HG03354 (cell line): ENCODE data around the gene MARCO.

Experiments used
- ATAC-seq: cut with Tn5 transposase; IDR thresholded peaks from one replicate; pipeline ENCODE4 v1.9.1; 2021; ENCODE audit warnings: mild to moderate bottlenecking; ENCODE audit not compliant: unreplicated experiment, poor library complexity, severe bottlenecking

Gene MARCO

GRCh38 chr2:118942031-118942430, at the start of gene MARCO:
TSS of gene MARCO (plus strand) at chr2:118942194. CDS start at chr2:118942301, 107 bp downstream.
- no peak for ATAC-seq

GRCh38 chr2:118893100-118893499, 48.9 kb upstream of the MARCO start:
- ATAC-seq, result no peak

DNA sequence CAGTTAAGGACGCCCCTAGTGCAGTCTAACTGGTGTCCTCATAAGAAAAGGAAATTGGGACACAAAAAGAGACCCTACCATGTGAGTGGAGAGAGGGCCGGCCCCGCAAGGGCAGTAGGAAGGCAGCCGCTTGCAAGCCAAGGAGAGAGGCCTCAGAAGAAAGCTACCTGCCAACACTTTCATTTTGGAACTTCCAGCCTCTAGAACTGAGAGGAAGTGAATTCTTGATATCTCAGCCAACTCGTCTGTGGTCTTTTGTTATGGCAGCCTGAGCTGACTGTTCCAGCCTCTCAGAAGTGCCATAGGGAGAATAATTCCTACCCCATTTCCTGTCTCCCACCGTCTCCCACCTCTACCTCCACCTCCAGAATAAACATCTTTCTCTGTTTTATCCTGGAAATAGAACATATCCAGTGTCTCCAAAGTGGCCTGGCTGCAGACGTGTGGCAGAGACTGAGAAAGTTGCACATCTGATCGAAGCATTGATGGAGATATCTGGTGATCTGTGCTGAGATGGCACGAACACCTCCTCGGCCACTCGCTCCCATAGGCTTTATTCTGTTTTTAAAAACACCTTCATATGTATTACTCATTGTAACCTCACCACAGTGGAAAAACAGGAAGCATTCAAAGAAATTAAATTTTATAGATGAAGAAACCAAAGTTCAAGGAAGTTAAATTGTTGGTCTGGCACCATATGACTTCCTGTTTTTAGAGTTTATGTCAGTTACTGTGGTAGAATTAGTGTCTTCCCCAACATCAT, 39.5 kb upstream of the MARCO start:
- ATAC-seq, result no peak

- ATAC-seq, result no peak
These were observed 39.0 kb upstream of the MARCO start for GRCh38 chr2:118903029-118903351.

GRCh38 chr2:118903551-118904479, 38.2 kb upstream of the MARCO start:
- no peak for ATAC-seq

DNA sequence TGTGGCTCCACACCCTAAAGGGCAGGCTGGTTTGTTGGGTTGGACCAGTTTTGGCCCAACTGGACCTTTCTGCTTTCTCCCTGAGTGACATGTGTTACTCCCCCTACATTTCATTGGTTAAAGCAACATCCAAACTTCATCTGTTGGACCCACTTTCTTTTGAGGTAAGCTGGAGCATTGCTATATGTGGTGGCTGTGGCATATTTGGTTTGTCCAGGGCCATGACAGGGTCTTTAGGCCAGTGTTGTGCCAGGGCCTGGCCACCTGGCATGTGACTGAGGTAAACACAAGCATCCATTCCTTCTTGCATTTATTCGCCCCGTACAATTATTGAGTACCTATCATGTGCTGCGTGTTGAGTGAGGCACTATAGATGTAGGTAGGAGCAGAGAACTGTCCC, 36.8 kb upstream of the MARCO start:
- ATAC-seq, result no peak

DNA sequence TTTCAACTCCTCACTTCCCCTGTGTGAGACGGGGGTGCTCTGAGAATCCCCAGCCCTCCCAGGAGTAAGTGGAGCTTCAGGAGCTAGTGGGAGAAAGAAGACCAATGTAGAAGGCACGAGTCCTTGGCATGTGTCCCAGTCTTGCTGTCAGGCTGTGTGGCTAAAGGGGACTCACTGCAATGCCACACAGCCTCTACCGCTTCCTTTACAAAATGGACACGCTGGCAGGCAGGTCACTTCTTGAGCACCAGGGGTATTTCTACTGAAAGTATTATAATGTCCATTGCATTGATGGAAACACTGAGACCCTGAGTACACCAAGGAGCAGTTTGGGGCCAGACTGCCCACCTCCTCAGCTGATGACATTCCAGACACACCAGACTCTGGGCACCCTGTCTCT, 35.8 kb upstream of the MARCO start:
- no peak for ATAC-seq

DNA sequence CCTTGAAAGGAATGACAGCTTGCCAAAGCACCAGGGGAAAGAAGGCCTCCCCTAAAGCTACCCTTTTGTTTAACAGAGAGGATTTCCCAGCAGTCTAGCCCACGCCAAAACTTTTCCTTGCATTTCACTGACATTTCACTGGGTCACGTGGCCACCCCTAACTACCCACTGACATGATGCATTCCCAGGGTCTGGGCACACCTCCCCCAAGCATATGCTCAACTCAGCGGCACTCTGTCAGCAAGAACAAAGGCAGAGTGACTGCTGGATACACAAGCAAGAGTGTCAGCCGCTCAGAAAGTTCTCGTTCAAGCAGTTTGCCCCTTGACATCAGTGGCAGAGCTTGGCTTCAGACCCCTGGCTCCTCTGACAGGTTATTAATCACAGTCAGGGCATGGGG, 34.2 kb upstream of the MARCO start:
- ATAC-seq, result no peak

GRCh38 chr2:118909191-118909590, 32.8 kb upstream of the MARCO start:
- ATAC-seq, result no peak

GRCh38 chr2:118911166-118911856, 30.7 kb upstream of the MARCO start:
- no peak for ATAC-seq

DNA sequence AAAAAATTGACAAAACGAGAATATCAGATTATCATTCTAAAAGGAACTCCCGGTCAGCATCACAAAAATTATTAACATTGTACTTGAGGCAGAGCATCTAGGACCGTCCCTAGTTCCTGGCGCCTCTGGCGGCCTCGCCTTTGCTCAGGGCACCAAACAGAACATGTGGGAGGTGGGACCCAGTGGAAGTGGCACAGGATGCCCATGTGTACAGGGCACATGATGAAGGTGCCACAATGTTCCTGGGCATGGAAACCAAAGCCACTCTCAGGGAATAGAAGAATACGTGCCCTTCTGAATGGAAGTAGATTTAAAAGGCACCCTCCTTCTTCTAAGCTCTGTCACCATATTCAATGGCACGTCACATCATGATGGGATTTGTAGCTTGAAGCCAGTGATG, 30.1 kb upstream of the MARCO start:
- ATAC-seq, result no peak

DNA sequence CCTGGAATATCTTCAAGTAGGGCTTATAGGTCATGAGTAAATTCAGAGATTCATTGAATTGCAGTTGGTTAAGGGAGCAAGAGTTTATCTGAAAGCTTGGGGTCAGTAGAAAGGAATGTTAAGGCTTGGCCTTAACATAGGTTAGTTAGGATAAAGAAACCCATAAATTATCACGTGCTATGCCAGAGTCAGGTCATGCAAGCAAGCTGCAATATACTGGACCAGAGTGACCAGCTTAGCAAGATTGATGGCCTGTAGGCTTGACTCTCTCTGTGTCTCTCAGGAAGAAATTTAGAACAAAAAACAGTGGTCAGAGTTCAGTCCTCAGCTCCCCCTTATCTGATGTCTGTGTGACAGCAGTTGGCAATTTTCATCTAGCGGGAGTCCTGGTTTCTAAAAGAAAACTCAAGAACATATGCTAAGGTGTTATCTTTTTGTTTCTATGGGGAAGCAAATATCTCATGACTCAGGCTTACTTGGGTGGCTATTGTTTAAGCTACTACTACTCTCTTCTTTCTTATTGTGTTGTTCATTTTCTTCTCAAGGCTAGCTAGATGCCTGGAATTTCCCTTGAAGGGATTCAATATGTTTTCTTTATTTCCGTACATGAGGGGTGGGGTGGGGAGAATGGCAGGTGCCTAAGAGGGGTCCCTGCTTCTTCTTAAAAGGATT, 28.7 kb upstream of the MARCO start:
- ATAC-seq, result no peak

- ATAC-seq, result no peak
These were observed 28.0 kb upstream of the MARCO start for GRCh38 chr2:118913803-118914645.

DNA sequence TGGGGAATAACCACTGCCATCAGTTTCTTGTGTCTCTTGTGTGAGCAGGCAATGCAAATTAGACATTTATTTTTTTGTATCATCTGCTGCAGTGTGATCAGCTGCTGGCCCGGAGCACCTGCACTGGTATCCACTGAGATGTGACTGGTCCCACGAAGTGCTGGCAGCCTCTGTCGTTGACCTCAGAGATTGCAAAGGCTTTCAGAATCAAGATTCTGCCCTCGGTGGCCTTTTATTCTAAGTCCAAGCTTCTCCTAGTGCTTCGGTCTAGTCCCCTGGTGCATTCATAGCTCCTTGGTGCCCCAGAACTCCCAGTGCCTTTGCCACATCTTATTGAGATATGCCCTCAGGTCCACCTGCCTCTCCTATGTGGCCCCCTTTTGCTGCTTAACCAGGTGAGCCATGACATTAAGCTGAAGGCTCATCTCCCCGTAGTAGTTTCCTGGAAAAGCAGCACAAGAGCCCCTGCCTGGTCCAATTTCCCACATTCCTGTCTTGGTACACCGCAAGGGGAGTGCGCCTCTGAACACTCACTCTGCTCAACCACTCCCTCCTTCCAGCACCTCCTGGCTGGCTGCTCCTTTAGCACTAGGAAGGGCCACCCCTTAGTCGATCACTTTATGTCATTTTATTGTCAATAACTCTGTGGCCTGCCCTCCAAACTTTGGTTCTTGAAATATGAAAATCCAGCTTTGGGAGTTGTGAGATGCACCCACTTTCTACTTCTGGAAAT, 27.1 kb upstream of the MARCO start:
- no peak for ATAC-seq

DNA sequence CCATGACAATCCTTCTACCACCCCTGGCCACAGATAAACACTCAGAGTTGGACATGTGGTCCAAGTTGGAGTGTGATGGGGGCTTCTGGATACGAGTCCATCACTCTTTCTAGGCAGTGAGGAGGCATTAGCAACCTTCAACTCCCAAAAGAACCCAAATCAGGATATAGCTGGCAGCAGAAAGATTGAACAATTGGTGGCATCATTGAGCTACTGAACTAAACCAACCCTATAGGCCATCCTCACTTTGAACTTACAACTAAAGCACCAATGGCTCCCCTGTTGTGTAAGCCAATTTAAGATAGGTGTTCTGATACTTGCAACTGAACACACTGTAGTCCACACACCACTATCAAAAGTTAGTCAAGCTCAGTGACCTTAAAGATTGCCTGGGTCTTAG, 24.0 kb upstream of the MARCO start:
- ATAC-seq, result no peak

DNA sequence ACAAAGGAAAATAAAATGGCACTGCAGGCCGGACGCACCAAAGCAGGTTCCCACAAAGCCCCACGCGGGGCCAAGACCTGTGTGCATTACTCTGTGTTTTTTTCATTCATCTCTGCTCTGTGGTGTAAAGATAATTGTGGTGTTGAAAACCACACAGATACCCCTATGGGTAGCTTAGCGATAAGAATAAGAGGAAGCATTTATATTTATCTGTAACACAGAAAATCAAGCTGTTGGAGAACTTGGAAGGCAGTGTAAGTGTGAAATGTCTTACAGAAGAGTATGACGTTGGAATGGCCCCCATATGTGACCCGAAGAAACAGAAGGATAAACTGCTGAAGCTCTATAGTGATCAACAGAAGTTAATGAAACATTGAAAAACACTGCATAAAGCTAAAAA, 20.3 kb upstream of the MARCO start:
- no peak for ATAC-seq

- no peak for ATAC-seq
These were observed 19.7 kb upstream of the MARCO start for GRCh38 chr2:118922254-118922653.

GRCh38 chr2:118923371-118923770, 18.6 kb upstream of the MARCO start:
- ATAC-seq, result no peak

- ATAC-seq, result no peak
These were observed 16.5 kb upstream of the MARCO start for GRCh38 chr2:118925476-118925875.
